Stimulated activated CD8-positive, alpha-beta memory T cell treated with anti-CD3 and anti-CD28 coated beads, Interleukin-15, amount 100 ng/mL, for 4 hours (primary cell): ENCODE results near the gene CTNNA3.

ENCODE experiments used
- DNase-seq, 2 donors: peaks; one replicate each; pipeline ENCODE4 v3.0.0-alpha.2; 2020; ENCODE audit warnings: low read depth in 2 of 2

Gene CTNNA3

DNA sequence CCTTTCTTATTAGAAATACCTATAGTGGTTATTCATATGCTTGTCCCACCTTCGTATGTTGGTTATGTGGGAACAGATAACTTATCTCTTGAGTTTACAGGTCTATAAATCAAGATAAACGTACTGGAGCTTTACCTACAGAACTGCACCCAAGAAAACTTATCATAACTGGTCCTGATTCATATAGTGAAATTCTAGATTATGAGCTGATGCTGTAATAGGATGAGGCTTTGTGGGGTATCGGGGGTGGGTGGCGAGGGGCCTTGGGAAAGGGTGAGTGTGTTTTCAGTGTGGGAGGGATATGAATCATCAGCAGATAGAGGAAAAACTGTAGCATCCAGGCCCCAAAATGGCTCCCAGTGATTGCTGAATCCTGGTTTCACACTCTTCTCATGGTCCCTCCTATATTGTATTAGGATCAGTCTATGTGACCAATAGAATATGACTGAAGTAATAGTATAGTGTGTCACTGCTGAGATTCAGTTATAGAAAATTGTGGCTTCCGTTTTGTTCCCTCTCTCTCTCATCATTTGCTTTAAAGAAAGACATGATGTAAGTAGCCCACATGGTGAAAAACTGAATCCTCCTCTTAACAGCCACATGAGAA is 1476.9 kb downstream of the CTNNA3 start:
- no peak for DNase-seq

DNA sequence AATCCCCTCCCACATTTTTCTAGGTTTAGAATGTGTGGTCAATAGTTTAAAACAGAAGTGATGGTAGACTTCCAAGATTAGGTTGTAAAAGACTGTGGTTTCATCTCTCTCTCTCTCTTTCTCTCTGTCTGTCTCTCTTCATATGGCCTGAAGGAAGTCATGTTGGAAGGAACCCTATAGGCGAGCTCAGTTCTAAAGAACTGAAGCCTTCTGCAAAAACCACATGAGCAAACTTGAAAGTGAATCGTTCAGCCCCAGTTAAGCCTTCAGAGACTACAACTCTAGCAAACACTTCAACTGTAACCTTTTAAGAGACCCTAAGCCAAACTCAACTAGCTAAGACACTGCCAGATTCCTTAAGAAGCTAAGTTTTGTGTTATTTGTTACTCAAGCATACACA is 1477.7 kb downstream of the CTNNA3 start:
- no peak for DNase-seq

- DNase-seq: no peak
These were observed 1480.1 kb downstream of the CTNNA3 start for GRCh38 chr10:66215920-66216319.

- DNase-seq: no peak
These were observed 1481.1 kb downstream of the CTNNA3 start for GRCh38 chr10:66214721-66215404.

DNA sequence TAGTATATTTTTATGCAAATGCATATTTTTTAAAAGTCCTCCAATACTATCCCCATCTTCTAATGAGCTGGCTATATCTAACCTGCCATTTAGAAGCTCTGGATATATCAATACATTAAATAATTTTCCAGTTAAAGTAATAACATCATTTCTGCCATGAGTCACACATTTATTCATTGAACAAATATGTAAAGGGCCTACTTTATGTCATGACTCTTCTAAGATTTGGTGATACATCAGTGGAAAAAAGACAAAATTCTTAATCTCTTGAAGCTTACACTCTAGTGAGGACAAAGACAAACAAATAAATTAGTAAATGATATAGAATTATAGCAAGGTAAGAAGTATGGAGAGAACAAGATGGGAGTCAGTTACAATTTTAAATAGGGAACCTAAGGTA is 1487.0 kb downstream of the CTNNA3 start:
- DNase-seq: no peak

- DNase-seq: no peak
These were observed 1491.2 kb downstream of the CTNNA3 start for GRCh38 chr10:66204838-66205237.

DNA sequence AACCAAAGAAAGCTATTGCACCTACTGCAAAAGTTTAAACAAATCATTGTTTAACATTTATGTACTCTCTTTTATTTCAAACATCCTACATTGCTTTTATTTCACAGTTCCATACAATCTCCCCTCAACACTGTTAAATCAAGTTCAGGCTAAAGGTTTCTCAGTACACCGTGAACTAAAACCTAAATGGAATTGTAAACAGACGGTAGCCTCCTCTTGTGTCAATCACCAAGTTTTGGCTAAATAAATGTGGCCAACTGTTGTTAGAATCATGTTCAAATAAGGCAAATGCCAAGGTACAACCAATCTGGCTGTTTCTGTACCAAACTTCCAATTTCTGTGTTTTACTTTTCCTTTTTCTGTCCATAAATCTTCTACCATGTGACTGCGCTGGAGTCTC is 1493.9 kb downstream of the CTNNA3 start:
- DNase-seq: no peak

DNA sequence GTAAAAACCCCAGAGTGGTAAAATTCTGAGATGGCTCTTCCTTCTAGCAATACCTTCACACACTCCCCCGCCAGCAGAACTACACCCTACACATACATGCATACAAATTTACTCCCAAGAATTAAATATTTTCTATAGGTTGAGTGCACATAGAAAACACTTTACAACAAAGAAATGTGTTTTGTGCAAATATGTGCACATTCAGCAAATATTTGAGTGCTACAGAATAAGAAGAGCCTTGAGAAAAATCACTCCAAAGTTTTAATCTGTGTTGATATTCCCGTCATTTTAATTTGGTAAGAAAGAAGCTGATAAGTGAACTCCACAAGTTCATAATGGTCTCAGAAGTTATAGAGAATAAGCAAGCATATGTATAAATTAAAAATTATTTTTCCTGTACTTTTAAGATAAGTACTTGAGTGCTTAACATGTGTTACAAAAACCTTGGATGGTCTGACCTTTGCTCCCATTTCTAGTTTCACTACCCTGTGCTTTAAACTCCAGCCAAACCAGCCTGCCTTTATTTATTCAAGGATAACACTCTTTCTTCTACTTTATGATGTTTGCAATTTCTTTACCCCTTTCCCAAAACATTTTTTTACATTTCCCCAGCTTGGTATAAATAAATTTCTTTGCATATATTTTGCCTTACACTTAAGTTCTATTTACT is 1503.7 kb downstream of the CTNNA3 start:
- no peak for DNase-seq

GRCh38 chr10:66190413-66190812 is 1505.6 kb downstream of the CTNNA3 start:
- DNase-seq: no peak

DNA sequence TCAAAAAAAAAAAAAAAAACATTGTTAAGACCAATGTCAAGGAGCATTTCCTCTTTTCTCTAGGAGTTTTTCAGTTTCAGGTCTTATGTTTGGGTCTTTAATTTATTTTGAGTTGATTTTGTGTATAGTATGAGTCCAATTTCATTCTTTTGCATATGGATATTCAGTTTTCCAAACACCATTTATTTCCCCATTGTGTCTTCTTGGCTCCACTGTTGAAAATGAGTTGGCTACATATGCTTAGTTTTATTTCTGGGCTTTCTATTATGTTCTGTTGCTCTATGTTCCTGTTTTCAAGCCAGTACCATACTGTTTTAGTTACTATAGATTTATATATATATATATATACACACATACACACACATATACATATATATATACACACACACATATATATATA is 1506.7 kb downstream of the CTNNA3 start:
- no peak for DNase-seq

- no peak for DNase-seq
These were observed 1508.8 kb downstream of the CTNNA3 start for GRCh38 chr10:66187053-66187733.

GRCh38 chr10:66183028-66183427 is 1513.0 kb downstream of the CTNNA3 start:
- no peak for DNase-seq

GRCh38 chr10:66180581-66181318 is 1515.2 kb downstream of the CTNNA3 start:
- no peak for DNase-seq

GRCh38 chr10:66180021-66180420 is 1516.0 kb downstream of the CTNNA3 start:
- DNase-seq: no peak

DNA sequence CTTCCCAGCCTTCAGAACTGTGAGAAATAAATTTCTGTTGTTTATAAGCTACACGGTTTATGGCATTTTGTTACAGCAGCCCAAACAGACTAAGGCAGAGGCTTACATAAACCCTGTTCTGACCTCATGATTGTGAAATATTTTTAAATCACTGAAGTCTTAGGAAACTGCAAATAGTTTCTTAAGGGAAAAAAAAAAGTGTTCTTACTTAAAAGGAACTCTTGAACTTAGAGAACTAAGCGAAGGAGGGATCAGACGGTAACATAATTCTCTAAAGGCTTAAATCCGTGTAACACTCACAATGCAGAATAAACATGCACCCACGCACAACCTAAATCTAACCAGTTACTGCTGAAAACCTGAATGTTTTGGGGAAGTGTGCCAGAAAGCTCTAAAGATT is 1519.2 kb downstream of the CTNNA3 start:
- no peak for DNase-seq

DNA sequence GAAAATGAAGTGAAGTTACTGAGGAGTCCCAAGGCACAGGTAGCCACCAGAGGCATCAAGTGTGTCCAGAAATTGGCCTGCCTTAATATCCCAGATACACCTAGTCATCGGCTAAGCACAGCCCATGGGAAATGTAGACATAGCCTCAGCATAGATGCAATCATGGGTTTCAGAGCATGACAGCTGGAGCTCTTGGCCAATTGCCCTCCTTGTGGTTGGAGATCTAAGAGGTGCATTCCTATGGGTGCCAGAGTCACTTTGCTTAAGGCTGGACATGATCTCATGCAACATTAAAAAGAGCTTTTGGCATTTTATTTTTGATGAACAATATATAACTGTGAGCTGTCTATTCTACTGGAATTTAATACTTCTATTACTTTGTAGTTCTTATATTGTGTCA is 1528.2 kb downstream of the CTNNA3 start:
- DNase-seq: no peak

DNA sequence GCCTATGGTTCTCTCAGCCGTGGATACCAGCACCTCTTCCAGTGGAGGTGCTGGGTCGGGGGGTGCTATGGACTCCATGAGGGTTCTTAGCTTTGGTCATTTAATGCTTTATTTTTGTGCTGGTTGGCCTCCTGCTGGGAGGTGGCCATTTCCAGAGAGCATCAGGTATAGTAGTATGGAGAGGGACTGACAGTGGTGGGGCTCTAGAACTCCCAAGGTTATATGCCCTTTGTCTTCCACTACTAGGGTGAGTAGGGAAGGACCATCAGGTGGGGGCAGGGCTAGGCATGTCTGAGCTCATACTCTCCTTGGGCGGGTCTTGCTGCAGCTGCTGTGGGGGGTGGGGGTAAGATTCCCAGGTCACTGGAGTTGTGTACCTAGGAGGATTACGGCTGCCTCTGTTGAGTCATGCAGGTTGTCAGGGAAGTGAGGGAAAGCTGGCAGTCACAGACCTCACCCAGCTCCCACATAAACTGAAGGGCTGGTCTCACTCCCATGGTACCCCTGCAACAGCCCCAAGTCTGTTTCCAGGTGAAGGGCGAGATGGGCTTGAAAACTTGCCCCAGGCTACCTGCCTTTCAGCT is 1533.3 kb downstream of the CTNNA3 start:
- no peak for DNase-seq

- no peak for DNase-seq
These were observed 1544.6 kb downstream of the CTNNA3 start for GRCh38 chr10:66151346-66151745.

DNA sequence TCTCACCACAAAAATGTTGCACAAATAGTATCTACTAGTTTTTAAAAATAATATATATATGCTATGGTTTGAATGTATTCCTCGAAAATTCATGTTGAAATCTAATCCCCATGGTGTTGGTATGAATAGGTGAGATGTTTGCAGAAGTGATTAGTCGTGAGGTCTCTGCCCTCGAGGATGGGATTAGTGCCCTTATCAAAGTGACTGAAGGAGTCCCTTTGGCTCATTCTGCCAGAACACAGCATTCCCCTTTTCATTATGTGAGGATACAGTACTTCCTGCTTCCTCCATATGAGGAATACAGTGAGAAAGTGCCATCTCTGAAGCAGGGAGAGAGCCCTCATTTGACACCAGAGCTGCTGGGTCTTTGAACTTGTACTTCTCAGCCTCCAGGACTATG is 1547.7 kb downstream of the CTNNA3 start:
- DNase-seq: no peak

GRCh38 chr10:66144016-66144415 is 1552.0 kb downstream of the CTNNA3 start:
- DNase-seq: no peak

DNA sequence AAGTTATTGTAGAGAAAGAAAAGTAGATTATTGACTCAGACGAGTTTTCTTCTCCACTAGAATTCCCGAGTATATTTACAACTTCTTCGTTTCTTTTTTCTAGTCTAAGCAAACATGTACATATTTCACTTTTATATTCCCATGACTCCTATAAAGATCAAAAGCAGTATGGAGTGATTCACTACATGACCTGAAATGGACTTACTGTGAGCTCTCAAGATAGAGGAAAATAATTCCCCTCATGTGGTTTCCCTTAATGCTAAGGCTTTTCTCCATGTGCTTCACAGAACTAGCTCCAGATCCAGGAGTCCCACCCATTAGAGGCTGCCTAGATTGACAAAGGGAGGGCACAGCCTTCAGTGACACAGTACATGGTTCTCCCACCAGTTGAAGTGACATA is 1593.2 kb downstream of the CTNNA3 start:
- no peak for DNase-seq
